IMR-90 (cell line): Measurements from ENCODE around the gene SYCP3. TPM values are rescaled to one million over a fixed set of nuclear protein-coding genes. Genes with fewer than 3 reads are reported as not detected.

Experiments used
- ATAC-seq: fragments of 200-7000 bp; cut with Tn5 transposase; 2 replicates; pipeline ENCODE4 v1.9.1; 2020; ENCODE audit warnings: low read depth, mild to moderate bottlenecking, moderate library complexity
- BruUV-seq: library from RNA; stranded (reverse); fragments of 400-500 nt; replicated peaks from 2 replicates; lab custom pipeline; 2021; lab: Mats Ljungman, UMichigan
- CTCF ChIA-PET: fragments of 300-600 bp; formaldehyde crosslinking; extraction: SDS; loops from one replicate; lab custom pipeline; 2021; ENCODE audit warnings: antibody characterized with exemption; lab: Yijun Ruan, JAX
- POLR2A ChIA-PET: fragments of 300-600 bp; sonication (Branson Sonifier 250); formaldehyde crosslinking; loops from one replicate; lab custom pipeline; 2022; ENCODE audit warnings: antibody characterized with exemption; ENCODE audit not compliant: unreplicated experiment; lab: Charles Lee
- DNase-seq: peaks from one replicate; pipeline ENCODE4 v3.0.0; 2013
- H2AFZ ChIP-seq: replicated peaks from 2 replicates; pipeline ENCODE3; 2013; ENCODE audit warnings: low read length, mild to moderate bottlenecking; ENCODE audit not compliant: poor library complexity
- H2AK5ac ChIP-seq: 2 replicates; pipeline ENCODE4 v1.6.1; 2013; ENCODE audit warnings: low read depth, low read length, inconsistent platforms
- H2AK9ac ChIP-seq: replicated peaks from 2 replicates; pipeline ENCODE3; 2013; ENCODE audit warnings: mild to moderate bottlenecking, low read depth, low read length, moderate library complexity; ENCODE audit not compliant: poor library complexity
- H2BK120ac ChIP-seq: 2 replicates; pipeline ENCODE4 v1.6.1; 2013; ENCODE audit warnings: low read depth, low read length, inconsistent platforms
- H2BK15ac ChIP-seq: 3 replicates; pipeline ENCODE4 v1.6.1; 2013; ENCODE audit warnings: low read depth, low read length, inconsistent platforms
- H2BK20ac ChIP-seq: 2 replicates; pipeline ENCODE4 v1.6.1; 2013; ENCODE audit warnings: low read depth, mild to moderate bottlenecking, inconsistent platforms, low read length, moderate library complexity
- H2BK5ac ChIP-seq: 2 replicates; pipeline ENCODE4 v1.6.1; 2013; ENCODE audit warnings: mild to moderate bottlenecking, low read depth, low read length, inconsistent platforms; ENCODE audit not compliant: poor library complexity, severe bottlenecking
- H3K14ac ChIP-seq: replicated peaks from 2 replicates; pipeline ENCODE4 v1.6.1; 2013; ENCODE audit warnings: low read depth, low read length, inconsistent platforms
- H3K18ac ChIP-seq: 2 replicates; pipeline ENCODE4 v1.6.1; 2013; ENCODE audit warnings: low read depth, low read length, control low read depth
- H3K23ac ChIP-seq: 2 replicates; pipeline ENCODE4 v1.6.1; 2013; ENCODE audit warnings: low read depth, low read length, inconsistent platforms
- H3K27ac ChIP-seq: 2 replicates; pipeline ENCODE4 v1.5.1; 2013; ENCODE audit warnings: mild to moderate bottlenecking, control low read depth, low read length; ENCODE audit not compliant: insufficient read depth
- H3K27me3 ChIP-seq: 2 replicates; pipeline ENCODE4 v1.6.1; 2013; ENCODE audit warnings: low read length; ENCODE audit not compliant: control insufficient read depth, insufficient read depth
- H3K36me3 ChIP-seq: 2 replicates; pipeline ENCODE4 v1.6.1; 2013; ENCODE audit warnings: low read length, mixed read lengths; ENCODE audit not compliant: control insufficient read depth, insufficient read depth
- H3K4ac ChIP-seq: 2 replicates; pipeline ENCODE4 v1.6.1; 2013; ENCODE audit warnings: low read depth, low read length, inconsistent platforms
- H3K4me1 ChIP-seq: 2 replicates; pipeline ENCODE4 v1.6.1; 2013; ENCODE audit warnings: low read length, mixed read lengths; ENCODE audit not compliant: control insufficient read depth, insufficient read depth
- H3K4me2 ChIP-seq: 2 replicates; pipeline ENCODE4 v1.6.1; 2013; ENCODE audit warnings: low read depth, mild to moderate bottlenecking, control low read depth, low read length, moderate library complexity
- H3K4me3 ChIP-seq: 2 replicates; pipeline ENCODE4 v1.5.1; 2013; ENCODE audit warnings: low read depth, mild to moderate bottlenecking, control low read depth, low read length, moderate library complexity; ENCODE audit not compliant: insufficient read depth
- H3K56ac ChIP-seq: 2 replicates; pipeline ENCODE4 v1.6.1; 2013; ENCODE audit warnings: low read length, inconsistent platforms; ENCODE audit not compliant: insufficient read depth; ENCODE audit errors: extremely low read depth
- H3K79me1 ChIP-seq, 2 experiments: 2 replicates each; pipeline ENCODE4 v1.6.1; 2013; ENCODE audit warnings: low read length in 2 of 2, inconsistent platforms in 1 of 2, low read depth in 1 of 2
- H3K9ac ChIP-seq: 2 replicates; pipeline ENCODE4 v1.6.1; 2013; ENCODE audit warnings: low read depth, low read length, control low read depth
- H3K9me1 ChIP-seq: 2 replicates; pipeline ENCODE4 v1.6.1; 2013; ENCODE audit warnings: low read length, inconsistent platforms; ENCODE audit not compliant: insufficient read depth
- H3K9me3 ChIP-seq: 2 replicates; pipeline ENCODE4 v1.6.1; 2013; ENCODE audit warnings: low read length; ENCODE audit not compliant: control insufficient read depth, insufficient read depth
- H4K20me1 ChIP-seq: 2 replicates; pipeline ENCODE4 v1.6.1; 2013; ENCODE audit warnings: low read length, inconsistent platforms; ENCODE audit not compliant: insufficient read depth
- H4K5ac ChIP-seq: 2 replicates; pipeline ENCODE4 v1.6.1; 2013; ENCODE audit warnings: mild to moderate bottlenecking, low read depth, low read length, control low read depth
- H4K8ac ChIP-seq, 2 experiments: 2 replicates each; pipeline ENCODE4 v1.6.1; 2013; ENCODE audit warnings: low read depth in 2 of 2, low read length in 2 of 2, control low read depth in 1 of 2, inconsistent platforms in 1 of 2
- H4K91ac ChIP-seq: 2 replicates; pipeline ENCODE4 v1.6.1; 2013; ENCODE audit warnings: low read depth, low read length, inconsistent platforms; ENCODE audit not compliant: insufficient read depth
- CEBPB ChIP-seq: IDR thresholded peaks from 2 replicates; pipeline ENCODE4 v1.6.1; 2012; ENCODE audit warnings: low read depth, low read length, improper control_type of control experiment
- CHD1 ChIP-seq: IDR thresholded peaks from 2 replicates; pipeline ENCODE4 v1.6.1; 2012; ENCODE audit warnings: low read depth, low read length, improper control_type of control experiment
- CTCF ChIP-seq: conservative IDR thresholded peaks from 2 replicates; pipeline ENCODE4 v1.5.1; 2012; ENCODE audit warnings: mild to moderate bottlenecking, low read depth, low read length, improper control_type of control experiment
- NFE2L2 ChIP-seq: fragments of 150-350 bp; IDR thresholded peaks from 2 replicates; pipeline ENCODE4 v1.6.1; 2016; ENCODE audit warnings: low read depth, mild to moderate bottlenecking, low read length
- POLR2A ChIP-seq: IDR thresholded peaks from 2 replicates; pipeline ENCODE4 v1.6.1; 2012; ENCODE audit warnings: mild to moderate bottlenecking, low read depth, low read length
- USF2 ChIP-seq: fragments of 150-350 bp; IDR thresholded peaks from 2 replicates; pipeline ENCODE4 v1.6.1; 2017; ENCODE audit warnings: mild to moderate bottlenecking, antibody characterized with exemption, low read length, low read depth
- WGBS, 2 experiments: methylation state at CpG; one replicate each; pipeline versions ENCODE4 v1.1.5 to v1.1.7; 2013; ENCODE audit warnings: missing lambda C conversion rate in 2 of 2; ENCODE audit not compliant: insufficient read length in 1 of 2; ENCODE audit errors: extremely low coverage in 2 of 2; 5-methylcytosine and 5-hydroxymethylcytosine counted together
- dilution Hi-C: fragments of 300-500 bp; cut with HindIII; formaldehyde crosslinking; loops from one replicate; pipeline ENCODE4 v1.14.3; 2018; ENCODE audit warnings: low sequenced_read_pairs; ENCODE audit not compliant: unreplicated experiment
- in situ Hi-C: fragments of 300-500 bp; cut with MboI; formaldehyde crosslinking; loops from 3 replicates; pipeline ENCODE4 v1.14.3; 2019; ENCODE audit warnings: low sequenced_read_pairs, inconsistent platforms, mixed read lengths
- intact Hi-C: fragments of 100-400 bp; cut with micrococcal nuclease; formaldehyde crosslinking; loops from 2 replicates; pipeline ENCODE4 v1.10.0; 2022
- polyA plus RNA-seq, 3 experiments: library from polyadenylated mRNA; depleted of rRNA; stranded (reverse); fragments of >200 nt; gene quantifications; 2 replicates each; pipeline ENCODE4 v1.2.3, GENCODE V29; 2012; ENCODE audit warnings: low replicate concordance in 1 of 3
- total RNA-seq: library from RNA; depleted of rRNA; stranded (reverse); fragments of >200 nt; gene quantifications from 2 replicates; pipeline ENCODE4 v1.2.3, GENCODE V29; 2012

Gene SYCP3
- total and polyA plus RNA-seq, 2 of the 4 experiments (the other 2 are of a cell fraction), result 0.07 TPM; not detected in 1

GRCh38 chr12:101743242-101743641 is 4.0 kb upstream of the SYCP3 start:
- no peak overlapping the region for H2AFZ ChIP-seq
- no peaks in the 10 kb centered on the region for H3K27me3 ChIP-seq
- in situ Hi-C loops (no loop called here), intact Hi-C loops (no loop called here), dilution Hi-C loops (no loop called here)
- CTCF ChIA-PET, result no interaction called here
- no peak overlapping the region for H2BK120ac ChIP-seq
- no peak overlapping the region for H4K5ac ChIP-seq
- H2AK9ac ChIP-seq, result no peak overlapping the region
- H3K14ac ChIP-seq, result no peak overlapping the region
- POLR2A ChIA-PET, result no interaction called here
- H2AK5ac ChIP-seq, result no peak overlapping the region
- no peaks in the 10 kb centered on the region for H3K79me1 ChIP-seq
- H4K91ac ChIP-seq, result no peak overlapping the region
- DNase-seq (no peak), ATAC-seq (no peak)
- H3K4me1 ChIP-seq, result no peaks in the 10 kb centered on the region
- H4K8ac ChIP-seq, result no peak overlapping the region
- no CpG with 5 or more reads among the region's 1 CpG for WGBS, 2 experiments
- no peak overlapping the region for H2BK5ac ChIP-seq
- no peak overlapping the region for H3K4me3 ChIP-seq
- no peak overlapping the region for H3K23ac ChIP-seq
- H3K9me1 ChIP-seq, result no peaks in the 10 kb centered on the region; the same call in 1 of the 2 replicates
- no peak overlapping the region for H3K18ac ChIP-seq
- TF ChIP-seq NFE2L2 (no peak), CEBPB (no peak), CTCF (no peak), USF2 (no peak), CHD1 (no peak), POLR2A (no peak)
- no peaks in the 10 kb centered on the region for H4K20me1 ChIP-seq
- no peak overlapping the region for H2BK20ac ChIP-seq
- no peak overlapping the region for H3K4ac ChIP-seq
- no peak overlapping the region for H3K56ac ChIP-seq
- H3K4me2 ChIP-seq, result no peak overlapping the region
- no peak overlapping the region for H2BK15ac ChIP-seq
- no peak overlapping the region for H3K27ac ChIP-seq
- H3K9me3 ChIP-seq, result no peaks in the 10 kb centered on the region
- H3K9ac ChIP-seq, result no peak overlapping the region
- no TSS peak for BruUV-seq
- H3K36me3 ChIP-seq, result peaks cover 23% of the 10 kb centered on the region
